ENCODE results near the gene BDNF. TPM values are rescaled to one million over a fixed set of nuclear protein-coding genes. Genes with fewer than 3 reads are reported as not detected.
A peak's percentile ranks its signal among the peaks of the same experiment; 100 is the strongest.
"Not testable (repeated sequence)": the region's sequence is repeated elsewhere in the genome, so short reads cannot be mapped to it uniquely, and the experiment has no call there.

Gene BDNF
- total RNA-seq: not detected
- 0.08 to 0.35 reads per million in 2 donors for total RNA-seq

- peaks cover 3% of the 10 kb centered on the region for H3K9me3 ChIP-seq (ENCODE audit: control insufficient read depth, low read length, poor library complexity, severe bottlenecking)
- no peak for DNase-seq
- peaks cover 82% of the 10 kb centered on the region for H3K27me3 Mint-ChIP-seq
- peaks cover 21% of the 10 kb centered on the region for H3K4me1 Mint-ChIP-seq
- peak within 1 kb of the TSS; percentile 89 for H3K4me3 Mint-ChIP-seq
- peaks cover 8% of the 10 kb centered on the region for H3K36me3 Mint-ChIP-seq (ENCODE audit: low read depth)
- no peak within 1 kb of the TSS for H3K27ac Mint-ChIP-seq
- ATAC-seq: peak; percentile 40
Measured at GRCh38 chr11:27700351-27701301, at the start of gene BDNF. TSS of gene BDNF (minus strand) at chr11:27700455. CDS start at chr11:27658564, 41,891 bp downstream.

- no peaks in the 10 kb centered on the region for H3K27me3 Mint-ChIP-seq
- H3K4me1 Mint-ChIP-seq: no peaks in the 10 kb centered on the region
- no peaks in the 10 kb centered on the region for H3K9me3 ChIP-seq (ENCODE audit: control insufficient read depth, low read length, poor library complexity, severe bottlenecking)
- H3K4me3 Mint-ChIP-seq: no peak overlapping the region
- DNase-seq (no peak), ATAC-seq (no peak)
- H3K27ac Mint-ChIP-seq: no peak overlapping the region
- H3K36me3 Mint-ChIP-seq (ENCODE audit: low read depth): peaks cover 2% of the 10 kb centered on the region
Measured at GRCh38 chr11:27740362-27741013, 40.2 kb upstream of the BDNF start.

- ATAC-seq (no peak), DNase-seq (no peak)
- no peaks in the 10 kb centered on the region for H3K27me3 Mint-ChIP-seq
- no peaks in the 10 kb centered on the region for H3K9me3 ChIP-seq (ENCODE audit: control insufficient read depth, low read length, poor library complexity, severe bottlenecking)
- peaks cover 3% of the 10 kb centered on the region for H3K36me3 Mint-ChIP-seq (ENCODE audit: low read depth)
- no peaks in the 10 kb centered on the region for H3K4me1 Mint-ChIP-seq
- H3K27ac Mint-ChIP-seq: no peak overlapping the region
- H3K4me3 Mint-ChIP-seq: no peak overlapping the region
Measured at GRCh38 chr11:27735281-27735680, 35.0 kb upstream of the BDNF start.

- H3K27ac Mint-ChIP-seq; H3K9me3 ChIP-seq (ENCODE audit: control insufficient read depth, low read length, poor library complexity, severe bottlenecking); ATAC-seq; DNase-seq; H3K4me1 Mint-ChIP-seq; H3K36me3 Mint-ChIP-seq (ENCODE audit: low read depth); H3K27me3 Mint-ChIP-seq; H3K4me3 Mint-ChIP-seq: not testable (repeated sequence)
Measured at GRCh38 chr11:27731803-27732202, 31.5 kb upstream of the BDNF start.

- Mint-ChIP-seq H3K27me3 (peaks cover 19% of the 10 kb centered on the region), H3K4me3 (no peak overlapping the region), H3K36me3 (ENCODE audit: low read depth) (peaks cover 2% of the 10 kb centered on the region), H3K27ac (no peak overlapping the region), H3K4me1 (no peaks in the 10 kb centered on the region)
- H3K9me3 ChIP-seq (ENCODE audit: control insufficient read depth, low read length, poor library complexity, severe bottlenecking): no peaks in the 10 kb centered on the region
- DNase-seq (no peak), ATAC-seq (no peak)
Measured at GRCh38 chr11:27726981-27727380, 26.7 kb upstream of the BDNF start.

- DNase-seq (no peak), ATAC-seq (no peak)
- peaks cover 3% of the 10 kb centered on the region for H3K9me3 ChIP-seq (ENCODE audit: control insufficient read depth, low read length, poor library complexity, severe bottlenecking)
- H3K27me3 Mint-ChIP-seq: peaks cover 46% of the 10 kb centered on the region
- H3K4me3 Mint-ChIP-seq: no peak overlapping the region
- peaks cover 2% of the 10 kb centered on the region for H3K36me3 Mint-ChIP-seq (ENCODE audit: low read depth)
- H3K27ac Mint-ChIP-seq: no peak overlapping the region
- H3K4me1 Mint-ChIP-seq: peaks cover under 1% of the 10 kb centered on the region
Measured at GRCh38 chr11:27723687-27724086, 23.4 kb upstream of the BDNF start.

GRCh38 chr11:27722953-27723344 lies 22.7 kb upstream of the BDNF start:
- ATAC-seq: no peak
- H3K4me1 Mint-ChIP-seq: peaks cover 2% of the 10 kb centered on the region

GRCh38 chr11:27722117-27722952 lies 22.1 kb upstream of the BDNF start:
- Mint-ChIP-seq H3K4me3 (no peak overlapping the region), H3K4me1 (peaks cover 2% of the 10 kb centered on the region), H3K27me3 (peaks cover 59% of the 10 kb centered on the region), H3K27ac (no peak overlapping the region), H3K36me3 (ENCODE audit: low read depth) (peaks cover 2% of the 10 kb centered on the region)
- ATAC-seq (no peak), DNase-seq (no peak)
- H3K9me3 ChIP-seq (ENCODE audit: control insufficient read depth, low read length, poor library complexity, severe bottlenecking): peaks cover 3% of the 10 kb centered on the region

More at GRCh38 chr11:27722953-27723344, 22.7 kb upstream of the BDNF start:
- H3K36me3 Mint-ChIP-seq (ENCODE audit: low read depth): peaks cover 2% of the 10 kb centered on the region
- H3K27ac Mint-ChIP-seq: no peak overlapping the region
- H3K9me3 ChIP-seq (ENCODE audit: control insufficient read depth, low read length, poor library complexity, severe bottlenecking): peaks cover 3% of the 10 kb centered on the region
- DNase-seq: no peak
- peaks cover 53% of the 10 kb centered on the region for H3K27me3 Mint-ChIP-seq
- no peak overlapping the region for H3K4me3 Mint-ChIP-seq

GRCh38 chr11:27721264-27722116 lies 21.2 kb upstream of the BDNF start:
- H3K4me3 Mint-ChIP-seq: no peak overlapping the region
- ATAC-seq (no peak), DNase-seq (no peak)
- peaks cover 3% of the 10 kb centered on the region for H3K9me3 ChIP-seq (ENCODE audit: control insufficient read depth, low read length, poor library complexity, severe bottlenecking)
- peaks cover 2% of the 10 kb centered on the region for H3K4me1 Mint-ChIP-seq
- peaks cover 2% of the 10 kb centered on the region for H3K36me3 Mint-ChIP-seq (ENCODE audit: low read depth)
- H3K27ac Mint-ChIP-seq: no peak overlapping the region
- H3K27me3 Mint-ChIP-seq: peaks cover 62% of the 10 kb centered on the region

- DNase-seq (no peak), ATAC-seq (no peak)
- H3K4me1 Mint-ChIP-seq: peaks cover 2% of the 10 kb centered on the region
- peaks cover 3% of the 10 kb centered on the region for H3K9me3 ChIP-seq (ENCODE audit: control insufficient read depth, low read length, poor library complexity, severe bottlenecking)
- H3K4me3 Mint-ChIP-seq: no peak overlapping the region
- peaks cover 2% of the 10 kb centered on the region for H3K36me3 Mint-ChIP-seq (ENCODE audit: low read depth)
- H3K27me3 Mint-ChIP-seq: peaks cover 70% of the 10 kb centered on the region
- no peak overlapping the region for H3K27ac Mint-ChIP-seq
Measured at GRCh38 chr11:27720277-27720830, 20.1 kb upstream of the BDNF start.

GRCh38 chr11:27719546-27719925 lies 19.3 kb upstream of the BDNF start:
- ATAC-seq (no peak), DNase-seq (no peak)
- no peak overlapping the region for H3K27ac Mint-ChIP-seq
- peaks cover 3% of the 10 kb centered on the region for H3K9me3 ChIP-seq (ENCODE audit: control insufficient read depth, low read length, poor library complexity, severe bottlenecking)
- peaks cover 2% of the 10 kb centered on the region for H3K4me1 Mint-ChIP-seq
- no peak overlapping the region for H3K4me3 Mint-ChIP-seq
- H3K27me3 Mint-ChIP-seq: peaks cover 75% of the 10 kb centered on the region
- peaks cover 2% of the 10 kb centered on the region for H3K36me3 Mint-ChIP-seq (ENCODE audit: low read depth)
